Measurements from ENCODE around the gene MLLT10. TPM values are rescaled to one million over a fixed set of nuclear protein-coding genes. Genes with fewer than 3 reads are reported as not detected.
"Not testable (repeated sequence)": the region's sequence is repeated elsewhere in the genome, so short reads cannot be mapped to it uniquely, and the experiment has no call there.

Gene MLLT10
- total and polyA plus RNA-seq, 8 donors, result 39.9 to 55.2 (median 49.2) TPM

DNA sequence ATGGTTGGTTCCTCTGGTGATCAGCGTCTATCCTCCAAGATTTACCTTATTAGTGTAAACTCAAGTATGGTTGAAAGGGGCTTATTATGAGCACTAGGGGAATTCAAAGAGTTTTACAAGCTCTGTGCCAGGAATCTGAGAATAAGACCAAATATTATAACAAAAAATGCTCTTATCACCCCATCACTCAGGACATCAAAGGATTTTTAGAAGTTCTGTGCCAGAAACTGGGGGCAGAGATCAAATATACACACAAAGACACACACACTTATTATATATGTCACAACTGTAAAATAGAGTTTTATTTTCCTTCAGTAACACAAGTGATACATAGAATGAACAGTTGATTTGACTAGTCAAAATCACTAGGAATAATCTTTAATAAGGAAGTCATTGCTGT is 89.3 kb downstream of the MLLT10 start:
- DNase-seq, result peak in 2 of 4 donors; percentile 42 to 43
- peaks cover 0 to 17% of the 10 kb centered on the region in 2 donors for H3K36me3 ChIP-seq
- no peak for ATAC-seq
- peaks cover 0 to 10% of the 10 kb centered on the region in 2 donors for H3K4me1 ChIP-seq
- no peak overlapping the region for H3K4me3 ChIP-seq
- H3K27me3 ChIP-seq, result no peaks in the 10 kb centered on the region
- no peak overlapping the region for H3K27ac ChIP-seq
- TF ChIP-seq, protein P1, sequence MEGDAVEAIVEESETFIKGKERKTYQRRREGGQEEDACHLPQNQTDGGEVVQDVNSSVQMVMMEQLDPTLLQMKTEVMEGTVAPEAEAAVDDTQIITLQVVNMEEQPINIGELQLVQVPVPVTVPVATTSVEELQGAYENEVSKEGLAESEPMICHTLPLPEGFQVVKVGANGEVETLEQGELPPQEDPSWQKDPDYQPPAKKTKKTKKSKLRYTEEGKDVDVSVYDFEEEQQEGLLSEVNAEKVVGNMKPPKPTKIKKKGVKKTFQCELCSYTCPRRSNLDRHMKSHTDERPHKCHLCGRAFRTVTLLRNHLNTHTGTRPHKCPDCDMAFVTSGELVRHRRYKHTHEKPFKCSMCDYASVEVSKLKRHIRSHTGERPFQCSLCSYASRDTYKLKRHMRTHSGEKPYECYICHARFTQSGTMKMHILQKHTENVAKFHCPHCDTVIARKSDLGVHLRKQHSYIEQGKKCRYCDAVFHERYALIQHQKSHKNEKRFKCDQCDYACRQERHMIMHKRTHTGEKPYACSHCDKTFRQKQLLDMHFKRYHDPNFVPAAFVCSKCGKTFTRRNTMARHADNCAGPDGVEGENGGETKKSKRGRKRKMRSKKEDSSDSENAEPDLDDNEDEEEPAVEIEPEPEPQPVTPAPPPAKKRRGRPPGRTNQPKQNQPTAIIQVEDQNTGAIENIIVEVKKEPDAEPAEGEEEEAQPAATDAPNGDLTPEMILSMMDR (IDR thresholded peaks at IDR 0.05), result no peak
- intact Hi-C loops (cut with DNase I), result no loop called here
- H3K9me3 ChIP-seq, result no peaks in the 10 kb centered on the region

DNA sequence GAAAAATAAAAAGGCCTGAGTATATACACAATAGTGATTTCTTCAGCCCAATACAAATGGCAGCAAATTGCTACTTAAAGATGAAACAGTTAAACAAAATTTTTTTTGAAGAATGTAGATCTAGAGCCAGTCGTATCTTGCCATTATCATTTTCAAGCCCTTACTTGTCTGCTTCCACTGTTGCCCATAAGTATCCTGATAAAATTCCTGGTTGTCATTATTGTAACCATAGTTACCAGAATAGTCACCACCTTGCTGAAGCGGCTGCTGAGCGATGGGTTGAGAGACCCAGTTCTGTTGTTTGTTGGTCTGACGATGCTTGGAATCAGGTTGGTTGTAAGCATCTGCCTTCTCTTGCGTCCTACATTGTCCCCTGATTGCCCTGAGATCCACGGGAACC is 90.4 kb downstream of the MLLT10 start:
- H3K27me3 ChIP-seq; H3K9me3 ChIP-seq; DNase-seq; H3K4me1 ChIP-seq; H3K4me3 ChIP-seq; intact Hi-C loops (cut with DNase I); ATAC-seq; H3K27ac ChIP-seq: not testable (repeated sequence)
- H3K36me3 ChIP-seq, result peaks cover 0 to 17% of the 10 kb centered on the region in 2 donors

DNA sequence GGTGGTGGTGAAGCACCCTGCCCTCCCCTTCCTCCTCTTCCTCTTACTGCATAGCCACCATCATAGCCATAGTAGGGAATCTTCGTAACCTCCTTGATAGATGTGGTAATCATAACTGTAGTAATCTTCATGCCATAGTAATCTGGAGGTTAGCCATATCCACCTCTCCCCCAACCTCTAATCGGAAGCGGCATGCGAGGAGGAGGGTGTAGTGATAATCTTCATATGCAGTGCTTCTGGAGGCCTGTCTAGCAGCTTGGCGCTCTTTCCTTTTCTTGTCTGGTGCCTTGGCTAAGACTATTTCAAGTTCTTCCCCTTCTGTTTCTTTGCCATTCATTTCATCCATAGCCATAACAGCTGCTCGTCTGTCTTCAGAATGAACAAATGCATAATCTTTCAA is 90.9 kb downstream of the MLLT10 start:
- TF ChIP-seq, protein P1 (IDR thresholded peaks at IDR 0.05), result no peak
- H3K36me3 ChIP-seq, result peaks cover 0 to 17% of the 10 kb centered on the region in 2 donors
- intact Hi-C loops (cut with DNase I), result no loop called here
- peak overlapping the region in 1 of 2 donors; percentile 3 for H3K27ac ChIP-seq
- H3K9me3 ChIP-seq, result no peaks in the 10 kb centered on the region
- DNase-seq (no peak), ATAC-seq (no peak)
- H3K4me3 ChIP-seq, result no peak overlapping the region
- peaks cover 0 to 10% of the 10 kb centered on the region in 2 donors for H3K4me1 ChIP-seq
- H3K27me3 ChIP-seq, result no peaks in the 10 kb centered on the region

DNA sequence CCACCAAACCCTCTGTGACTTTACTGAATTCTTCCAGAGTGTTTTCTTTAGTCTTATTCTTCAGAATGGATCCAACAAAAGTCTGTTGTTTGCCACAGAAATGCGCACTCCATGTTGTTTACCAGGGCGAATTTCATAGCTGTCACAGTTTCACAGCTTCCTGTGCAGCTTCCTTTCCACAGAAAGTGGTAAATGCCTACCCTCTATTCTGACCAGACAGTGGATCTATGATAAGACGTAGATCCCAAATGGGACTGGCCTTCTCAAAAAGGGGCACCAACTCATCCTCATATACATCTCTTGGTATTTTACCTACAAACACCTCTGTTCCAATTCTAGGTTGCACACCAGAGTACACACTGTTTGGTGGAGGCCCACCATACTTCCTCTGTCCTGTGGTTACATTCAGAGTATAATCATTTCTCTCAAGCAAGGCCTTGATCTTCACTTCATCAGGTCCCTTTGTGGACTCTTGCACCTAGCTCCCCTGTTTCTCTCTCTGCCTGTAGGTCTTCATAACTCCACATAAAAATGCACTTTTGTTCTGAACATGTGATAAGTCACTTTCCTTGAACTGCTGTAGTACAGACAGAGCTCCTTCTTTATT is 91.7 kb downstream of the MLLT10 start:
- peaks cover 0 to 13% of the 10 kb centered on the region in 2 donors for H3K36me3 ChIP-seq
- no peaks in the 10 kb centered on the region for H3K9me3 ChIP-seq
- intact Hi-C loops (cut with DNase I), result no loop called here
- no peak for DNase-seq
- no peak overlapping the region for H3K4me3 ChIP-seq
- H3K27ac ChIP-seq, result peak overlapping the region in 1 of 2 donors; percentile 3
- H3K4me1 ChIP-seq, result peaks cover 0 to 10% of the 10 kb centered on the region in 2 donors
- TF ChIP-seq, protein P1 (IDR thresholded peaks at IDR 0.05), result no peak
- ATAC-seq, result no peak
- no peaks in the 10 kb centered on the region for H3K27me3 ChIP-seq

- no peaks in the 10 kb centered on the region for H3K9me3 ChIP-seq
- H3K4me1 ChIP-seq, result peaks cover 0 to 10% of the 10 kb centered on the region in 2 donors
- DNase-seq, result no peak
- no peaks in the 10 kb centered on the region for H3K27me3 ChIP-seq
- H3K27ac ChIP-seq, result peak overlapping the region in 1 of 2 donors; percentile 3
- ATAC-seq, result peak; percentile 88
- intact Hi-C loops (cut with DNase I), result no loop called here
- H3K36me3 ChIP-seq, result peaks cover 0 to 13% of the 10 kb centered on the region in 2 donors
- TF ChIP-seq, protein P1 (IDR thresholded peaks at IDR 0.05), result no peak
- H3K4me3 ChIP-seq, result no peak overlapping the region
Measured at GRCh38 chr10:21626457-21627161, 92.6 kb downstream of the MLLT10 start.
